Measurements from ENCODE around the gene CLSTN3.
A peak's percentile ranks its signal among the peaks of the same experiment; 100 is the strongest.
"Not testable (repeated sequence)": the region's sequence is repeated elsewhere in the genome, so short reads cannot be mapped to it uniquely, and the experiment has no call there.

Gene CLSTN3

DNA sequence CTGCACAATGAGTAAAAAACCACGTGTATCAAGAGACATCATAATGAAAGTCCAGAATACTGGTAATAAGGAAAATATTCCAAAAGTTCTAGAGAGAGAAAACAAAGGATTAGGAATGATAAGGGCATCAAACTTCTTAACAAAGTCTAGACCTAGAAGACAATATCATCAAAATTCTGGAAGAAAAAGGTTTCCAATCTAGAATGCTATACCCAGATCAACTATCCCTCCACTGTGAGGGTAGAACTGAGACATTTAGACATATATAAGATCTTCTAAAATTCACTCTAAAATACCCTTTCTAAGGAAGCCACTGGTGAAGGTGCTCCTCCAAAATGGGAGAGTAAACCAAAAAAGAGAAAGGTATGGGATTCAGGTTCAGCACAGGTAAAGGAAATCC, 24.1 kb upstream of the CLSTN3 start:
- DNase-seq: no peak

DNA sequence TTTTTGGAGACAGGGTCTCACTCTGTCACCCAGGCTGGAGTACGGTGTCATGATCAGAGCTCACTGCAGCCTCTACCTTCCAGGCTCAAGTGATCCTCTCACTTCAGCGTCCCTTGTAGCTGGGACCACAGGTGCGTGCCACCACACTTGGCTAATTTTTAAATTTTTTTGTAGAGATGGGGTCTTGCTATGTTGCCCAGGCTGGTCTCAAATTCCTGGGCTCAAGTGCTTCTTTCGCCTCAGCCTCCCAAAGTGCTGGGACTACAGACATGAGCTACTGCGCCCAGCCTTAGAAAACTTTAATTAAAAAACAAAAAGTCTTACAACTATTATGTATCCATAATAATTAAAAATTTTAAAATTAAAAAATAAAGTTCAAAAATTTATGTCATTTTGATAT, 23.0 kb upstream of the CLSTN3 start:
- DNase-seq: not testable (repeated sequence)

DNA sequence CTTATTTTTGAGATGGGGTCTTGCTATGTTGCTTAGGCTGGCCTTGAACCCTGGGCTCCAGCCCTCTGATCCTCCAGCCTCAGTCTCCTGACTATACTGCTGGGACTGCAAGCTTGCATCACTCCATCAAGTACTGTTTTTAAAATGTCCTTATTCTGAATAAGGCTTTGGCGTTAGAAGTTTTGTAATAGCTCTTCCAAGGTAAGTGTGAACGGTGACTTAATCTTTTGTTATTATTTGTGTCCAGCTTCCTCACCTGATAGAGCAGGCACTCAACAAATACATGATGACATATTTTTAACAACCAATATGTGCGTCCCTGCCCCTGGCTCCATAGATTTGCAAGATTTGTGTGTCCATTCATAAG, 22.6 kb upstream of the CLSTN3 start:
- DNase-seq: peak; percentile 21

DNA sequence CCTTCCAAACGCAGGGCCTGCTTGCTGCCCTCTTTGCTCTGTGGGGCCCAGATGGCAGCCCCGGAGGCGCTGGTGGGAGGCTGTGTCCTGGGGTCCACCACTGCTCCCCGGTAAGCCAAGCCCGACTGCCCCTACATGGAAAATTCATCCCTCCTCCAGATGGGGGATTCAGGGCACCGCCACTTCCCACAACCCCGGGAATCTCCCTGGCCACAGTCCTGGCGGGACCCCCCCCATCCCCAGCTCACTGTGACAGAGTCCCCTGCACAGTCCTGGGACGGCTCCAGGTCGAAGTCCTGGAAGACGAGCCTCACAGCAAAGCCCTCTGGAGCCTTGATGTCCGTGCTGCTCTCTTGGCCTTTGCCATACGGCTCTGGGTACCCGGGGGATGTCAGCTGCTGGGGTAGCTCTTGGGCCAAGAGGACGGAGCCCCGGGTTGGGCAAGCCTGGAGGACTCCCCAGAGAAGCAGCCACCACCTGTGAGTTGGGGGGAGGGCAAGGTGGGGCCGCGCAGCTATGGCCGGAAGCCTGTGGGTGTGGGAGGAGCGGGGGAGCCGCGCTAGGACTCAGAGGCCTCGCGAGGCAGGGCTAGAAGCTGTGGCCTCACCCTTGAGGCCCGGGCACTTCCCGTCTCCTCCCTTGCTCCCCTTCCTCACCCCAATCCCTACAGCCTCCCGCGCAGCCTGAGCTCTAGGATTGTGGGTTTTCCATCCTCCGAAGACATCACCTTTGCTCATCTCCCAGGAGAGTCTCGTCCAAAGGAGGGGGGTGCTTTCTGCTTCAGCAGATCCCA, 22.0 kb upstream of the CLSTN3 start:
- peak; percentile 90 for DNase-seq

DNA sequence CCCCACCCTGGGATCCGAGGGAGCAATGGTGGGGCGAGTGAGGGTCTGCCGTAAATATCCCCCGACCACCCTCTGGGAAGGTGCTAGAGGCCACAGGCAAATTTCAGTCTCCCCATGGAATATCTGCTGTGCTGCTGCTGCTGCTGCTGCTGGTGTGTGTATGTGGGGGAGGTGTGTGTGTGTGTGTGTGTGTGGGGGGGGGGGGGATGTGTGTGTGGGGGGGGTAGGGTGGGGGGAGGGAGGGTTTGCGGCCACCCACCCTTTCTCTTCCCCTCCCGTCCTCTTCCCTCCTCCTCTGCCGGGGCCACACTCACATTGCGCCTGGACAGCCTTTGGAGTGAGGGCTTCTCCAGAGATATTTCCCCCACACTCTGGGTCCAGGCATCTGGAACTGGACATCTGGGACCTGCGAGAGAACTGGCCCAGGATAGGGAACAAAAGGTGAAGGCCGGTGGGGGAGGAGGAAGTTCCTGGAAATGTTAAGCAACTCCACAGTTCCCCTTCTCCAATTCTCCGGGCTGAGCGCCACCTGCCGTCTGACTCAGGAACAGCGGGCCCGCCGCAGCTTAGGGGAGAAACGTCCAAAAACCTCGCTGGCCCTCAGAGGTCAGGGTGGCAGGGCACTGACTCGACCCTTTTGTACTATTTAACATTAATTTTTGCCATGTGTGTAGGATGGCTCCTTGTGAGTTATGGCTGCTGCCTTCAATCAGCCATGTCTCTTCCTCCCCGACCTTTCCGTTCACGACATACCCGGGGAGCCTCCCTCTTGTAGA, 21.2 kb upstream of the CLSTN3 start, which contains the start of gene C1RL:
C1RL (minus strand) TSS at position 419 of the 776 bp plus-strand sequence; CDS start at position 385, 34 bp downstream.
- peak; percentile 90 for DNase-seq

DNA sequence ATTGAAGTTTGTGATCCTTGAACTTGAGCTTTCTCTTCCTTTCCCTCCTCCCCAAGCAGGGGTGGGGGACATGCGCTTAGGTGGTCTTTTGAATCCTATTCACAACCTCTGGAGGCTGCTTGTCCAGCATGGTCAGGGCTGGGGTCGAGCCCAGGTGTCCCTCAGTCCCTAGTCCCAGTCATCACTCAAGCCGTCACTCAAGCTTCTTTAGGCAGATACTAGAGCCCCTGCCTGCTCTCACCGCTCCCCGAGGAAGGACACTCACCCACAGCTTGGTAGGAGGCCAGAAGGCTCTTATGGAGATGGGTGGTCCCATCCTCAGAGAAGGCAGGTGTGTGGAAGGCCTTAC, 20.6 kb upstream of the CLSTN3 start:
- no peak for DNase-seq

DNA sequence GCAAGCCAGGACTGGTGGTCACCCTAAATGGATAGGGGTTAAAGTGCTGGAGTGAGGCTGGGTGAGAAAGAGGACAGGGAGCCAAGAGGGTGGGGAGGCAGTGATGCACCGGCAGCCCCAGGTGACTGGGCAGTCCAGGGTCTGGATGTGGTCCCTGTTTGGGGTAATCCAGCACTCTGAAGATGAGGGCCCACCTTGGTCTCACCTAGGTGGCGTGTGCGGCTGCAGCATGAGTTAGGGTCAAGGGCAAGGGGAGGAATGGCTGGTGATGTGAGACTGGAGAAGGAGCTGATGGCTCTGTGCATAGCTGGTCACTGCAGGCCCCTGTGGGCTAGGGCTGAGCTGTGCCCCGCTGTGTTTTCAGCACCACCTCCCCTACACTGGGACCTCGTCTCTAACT, 19.5 kb upstream of the CLSTN3 start:
- no peak for DNase-seq

DNA sequence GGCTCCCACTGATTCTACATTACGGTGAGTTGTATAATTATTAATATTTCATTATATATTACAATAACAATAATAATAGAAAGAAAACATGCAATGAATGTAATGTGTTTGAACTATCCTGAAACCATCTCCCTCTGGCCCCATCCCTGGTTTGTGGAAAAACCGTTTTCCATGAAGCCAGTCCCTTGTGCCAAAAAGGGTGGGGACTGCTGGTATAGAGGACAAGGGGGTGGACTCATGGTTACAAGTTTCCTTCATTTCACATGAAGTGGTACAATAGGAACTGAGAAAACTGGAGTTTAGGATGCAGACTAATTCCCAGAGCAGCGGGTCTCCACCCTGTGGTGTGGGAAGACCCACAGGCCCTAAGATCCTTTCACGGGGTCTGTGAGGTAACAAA, 18.1 kb upstream of the CLSTN3 start:
- DNase-seq: no peak

DNA sequence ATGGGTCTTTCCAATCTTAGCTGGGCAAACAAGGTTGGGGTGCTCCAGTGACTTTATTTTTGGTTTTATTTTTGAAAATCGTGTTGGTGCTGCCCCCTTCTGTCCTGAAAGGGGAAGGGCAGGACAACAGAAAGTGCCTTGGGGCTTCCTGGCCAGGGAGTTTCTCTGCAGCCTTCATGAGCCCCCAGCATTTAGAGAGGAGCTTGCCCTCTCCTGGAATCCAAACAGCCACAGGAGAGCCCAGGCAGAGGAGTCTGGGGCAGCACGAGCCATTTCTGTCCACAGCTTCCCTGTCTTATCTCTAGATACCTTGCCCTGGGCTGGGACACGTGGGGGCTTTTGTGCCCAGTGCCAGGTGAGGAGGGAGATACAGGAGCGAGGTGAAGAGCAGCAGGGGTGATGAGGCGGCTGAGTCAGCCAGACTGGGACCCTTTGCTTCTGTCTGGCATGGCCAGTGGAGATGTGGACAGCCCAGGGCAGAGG, 16.7 kb upstream of the CLSTN3 start:
- DNase-seq: peak; percentile 64

DNA sequence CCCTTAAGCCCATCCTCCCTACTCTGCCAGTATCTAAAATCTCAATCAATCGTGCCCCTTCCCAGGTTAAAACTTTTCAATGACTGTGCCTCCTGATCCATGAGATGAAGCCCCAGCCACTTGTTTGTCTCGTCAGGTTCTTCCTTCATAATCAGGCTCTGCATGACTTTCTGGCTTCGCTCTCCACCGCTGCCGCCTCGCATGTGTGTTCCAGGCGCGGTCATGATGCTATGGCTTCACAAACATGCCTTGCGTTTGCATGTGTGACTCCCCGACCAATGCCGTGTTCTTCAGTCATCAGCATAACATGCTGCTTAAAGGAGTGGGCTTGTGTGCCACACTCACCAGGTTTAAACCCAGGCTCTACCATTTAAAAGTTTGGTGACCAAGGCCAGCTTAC, 16.2 kb upstream of the CLSTN3 start:
- no peak for DNase-seq

DNA sequence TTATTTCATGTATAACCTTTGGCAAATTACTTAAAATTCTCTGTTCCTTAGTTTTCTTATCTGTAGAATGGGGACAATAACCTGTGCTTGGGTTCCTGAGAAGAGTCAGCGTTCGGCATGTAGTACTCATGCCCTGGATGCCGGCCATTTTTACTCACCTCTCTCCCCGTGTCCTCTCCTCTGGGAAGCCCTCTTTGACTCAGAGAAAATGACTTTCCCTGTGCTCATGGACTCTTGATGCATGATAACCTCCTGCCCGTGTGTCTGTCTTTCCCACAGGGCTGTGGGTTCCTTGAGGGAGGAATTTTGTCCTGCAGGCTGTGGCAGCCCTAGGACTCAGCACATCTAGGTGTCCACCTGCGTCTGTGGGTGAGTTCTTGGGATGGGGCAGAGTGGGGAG, 15.3 kb upstream of the CLSTN3 start:
- DNase-seq: no peak

DNA sequence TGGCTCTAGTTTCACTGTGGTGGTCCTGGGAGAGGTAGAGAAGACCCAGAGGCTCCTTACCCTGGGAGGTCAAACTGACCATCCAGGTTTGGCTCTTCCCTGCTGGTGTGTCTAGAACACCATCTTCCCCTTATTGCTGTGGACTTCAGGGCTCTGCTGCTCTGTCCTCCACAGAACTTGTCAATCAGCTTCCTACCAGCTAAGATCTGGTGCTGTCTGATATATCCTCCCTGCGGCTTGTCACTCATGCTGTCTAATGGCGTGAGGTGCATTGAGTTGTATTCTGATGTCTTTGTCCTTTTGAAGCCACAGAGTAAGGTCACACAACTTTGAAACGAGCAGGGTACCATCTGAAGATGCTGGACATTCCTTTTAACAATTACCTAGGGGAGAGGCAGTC, 14.0 kb upstream of the CLSTN3 start:
- DNase-seq: no peak

DNA sequence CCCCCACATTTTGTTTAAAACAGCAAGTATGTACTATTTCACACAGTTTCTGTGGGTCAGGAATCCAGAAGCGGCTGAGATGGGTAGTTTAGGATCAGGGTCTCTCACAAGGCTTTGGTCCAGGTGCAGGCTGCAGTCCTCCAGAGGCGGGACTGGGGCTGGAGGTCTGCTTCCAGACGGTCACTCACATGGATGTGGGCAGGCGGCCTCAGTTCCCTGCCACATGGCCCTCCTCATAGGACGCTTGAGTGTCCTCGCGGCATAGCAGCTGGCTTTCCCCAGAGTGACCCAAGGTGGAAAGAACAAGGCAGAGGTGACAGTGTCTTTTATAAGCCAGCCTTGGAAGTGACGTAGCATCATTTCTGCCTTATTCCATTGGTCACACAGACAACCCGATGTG, 13.3 kb upstream of the CLSTN3 start:
- no peak for DNase-seq

DNA sequence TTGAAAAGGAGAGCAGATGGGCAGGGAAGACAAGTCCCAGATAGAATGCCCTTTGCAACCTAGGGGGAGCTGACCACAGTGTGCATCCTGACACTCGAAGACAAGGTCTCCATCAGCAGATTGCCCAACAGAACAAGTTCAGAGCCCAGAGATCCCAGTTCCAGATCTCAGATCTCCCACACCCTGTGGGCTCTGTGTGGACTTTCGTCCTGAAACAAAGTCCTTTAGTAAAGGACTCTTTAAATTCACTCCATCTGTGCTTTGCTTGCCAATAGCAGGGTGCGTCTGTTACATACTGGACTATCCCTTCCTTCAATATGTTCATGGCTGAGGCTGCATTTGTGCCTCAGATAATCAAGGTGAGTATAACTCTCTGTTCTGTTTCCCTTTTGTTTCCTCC, 12.5 kb upstream of the CLSTN3 start:
- DNase-seq: no peak

DNA sequence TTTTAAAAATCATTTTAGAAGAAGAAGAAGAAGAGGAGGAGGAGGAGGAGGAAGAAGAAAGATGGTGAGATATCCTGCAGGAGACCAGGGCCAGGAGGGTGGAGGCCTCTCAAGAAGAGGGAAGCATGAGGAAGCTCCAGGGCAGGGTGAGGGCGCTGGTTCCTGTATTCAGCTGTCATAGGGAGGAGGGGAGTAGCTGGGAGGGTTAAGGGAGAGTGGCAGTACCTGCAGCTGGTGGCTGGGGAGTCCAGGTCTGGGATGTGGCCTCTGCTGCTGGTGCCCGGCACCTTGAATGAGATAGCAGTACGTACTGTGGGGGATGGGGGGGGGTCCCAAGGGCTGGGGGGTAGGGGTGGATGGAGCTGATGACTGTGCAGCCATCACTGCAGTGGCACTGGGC, 11.3 kb upstream of the CLSTN3 start:
- DNase-seq: no peak

DNA sequence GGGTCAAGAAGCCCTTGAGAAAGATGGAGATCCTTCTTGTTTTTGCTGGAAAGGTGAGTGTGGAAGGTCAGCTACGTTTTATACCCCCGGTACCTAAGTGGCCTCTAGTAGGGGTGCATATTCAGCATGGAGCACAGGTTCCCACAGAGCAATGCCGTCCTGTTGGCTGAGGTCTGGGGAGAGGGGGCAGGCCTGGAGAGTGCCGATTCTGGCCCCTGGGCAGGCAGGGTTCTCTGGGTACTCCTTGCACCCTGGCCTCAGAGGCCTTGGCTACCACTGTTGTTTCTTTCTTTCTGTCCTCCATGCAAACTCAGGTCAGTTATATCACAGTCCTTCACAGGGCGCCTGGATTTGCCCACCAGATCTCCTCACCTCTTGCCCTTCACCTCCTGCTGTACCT, 10.0 kb upstream of the CLSTN3 start:
- DNase-seq: no peak

DNA sequence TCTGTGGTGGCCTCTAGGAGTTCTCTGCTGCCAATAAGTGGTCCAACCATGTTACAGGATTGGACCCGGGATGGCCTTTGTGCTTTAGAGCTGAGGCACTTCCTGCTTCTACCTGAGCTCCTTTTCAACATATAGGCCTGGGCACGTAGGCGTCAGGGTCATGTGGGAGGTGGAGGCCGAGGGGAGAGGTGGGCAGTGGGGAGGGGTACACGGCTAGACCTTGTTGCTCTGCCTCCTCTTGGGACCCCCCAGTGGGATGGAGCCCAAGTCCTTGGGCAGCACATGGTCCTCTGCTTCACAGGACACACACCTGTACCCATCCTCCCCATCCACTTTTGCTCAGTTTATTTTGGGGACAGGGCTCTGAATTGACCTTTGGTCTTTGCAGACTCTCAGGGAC, 8.8 kb upstream of the CLSTN3 start:
- DNase-seq: no peak

DNA sequence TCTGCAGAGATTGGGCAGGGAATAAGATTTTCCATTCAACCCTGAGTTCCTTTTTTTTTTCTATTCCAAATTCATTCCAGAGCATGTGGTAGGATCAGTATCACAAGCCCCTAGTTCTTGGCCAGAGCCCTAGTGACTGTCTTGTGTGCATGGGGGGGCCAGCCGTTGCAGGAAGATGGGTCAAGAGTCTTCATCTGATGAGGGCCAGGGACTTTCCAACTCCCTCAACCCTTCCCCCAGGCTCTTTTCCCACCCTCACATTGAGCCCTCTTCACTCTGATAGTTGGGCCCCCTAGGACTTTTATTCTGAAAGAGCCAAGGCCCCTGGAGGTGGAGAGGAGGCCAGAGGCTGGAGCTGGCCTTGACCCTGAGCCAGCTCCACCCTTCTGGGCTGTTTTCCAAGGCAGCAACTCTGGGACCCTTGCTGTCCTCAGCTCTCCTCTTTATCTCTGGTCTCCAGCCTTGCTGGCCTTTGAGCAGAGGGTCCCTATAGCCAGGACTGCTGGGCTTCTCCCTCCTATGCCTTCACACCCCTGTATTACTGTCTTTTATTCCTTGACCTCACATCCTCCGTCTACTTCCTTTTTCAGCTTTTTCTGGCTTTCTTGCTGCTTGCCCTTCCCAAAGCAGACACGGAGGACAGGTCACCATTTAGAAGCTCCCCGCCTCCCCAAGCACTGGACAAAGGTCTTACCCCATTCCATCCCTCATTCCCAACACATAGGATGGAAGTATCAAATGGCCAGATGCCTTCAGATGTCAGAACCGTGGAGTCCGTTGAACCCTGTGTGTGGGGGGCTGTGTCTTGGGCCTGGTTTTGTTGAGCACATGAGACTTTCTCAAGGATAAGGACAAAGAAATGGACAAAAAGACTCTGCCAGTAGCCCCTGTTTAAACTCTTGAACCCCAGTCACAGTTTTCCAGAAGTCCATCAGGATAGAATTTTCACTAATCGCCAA, 7.1 kb upstream of the CLSTN3 start:
- DNase-seq: no peak

DNA sequence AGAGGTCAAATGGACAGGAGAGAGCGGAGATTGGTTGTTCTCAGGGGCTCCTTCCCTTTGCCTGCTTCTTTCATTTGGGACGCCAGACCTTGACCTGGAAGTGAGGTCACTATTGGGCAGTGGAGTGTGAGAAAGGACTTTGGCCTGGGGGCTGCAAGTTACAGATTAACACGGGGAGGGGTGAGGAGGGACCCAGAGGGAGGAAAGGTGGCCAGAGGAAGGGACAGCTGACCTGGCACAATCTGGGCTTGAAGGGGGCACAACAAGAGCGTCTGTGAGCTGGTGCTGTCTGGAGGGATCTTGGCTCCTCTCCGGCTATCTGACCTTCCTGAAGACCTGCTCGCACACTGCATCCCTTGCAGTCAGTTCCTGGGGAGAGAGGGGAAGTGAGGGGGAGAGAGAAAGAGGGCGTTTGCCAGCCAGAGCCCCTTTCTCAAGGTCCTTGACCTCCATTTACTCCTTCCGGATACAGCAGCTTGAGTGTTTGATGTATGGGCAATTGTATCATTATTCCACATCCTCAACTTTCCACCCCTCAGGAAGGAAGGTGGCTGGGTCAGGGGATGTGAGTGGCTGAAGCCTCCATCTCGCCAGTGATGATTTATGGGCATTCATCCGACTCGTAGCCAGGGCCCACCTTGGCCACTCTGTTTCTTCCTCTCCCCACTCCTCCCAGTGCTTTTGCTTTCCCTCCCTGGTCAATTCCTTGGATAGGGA, 6.2 kb upstream of the CLSTN3 start:
- DNase-seq: no peak

DNA sequence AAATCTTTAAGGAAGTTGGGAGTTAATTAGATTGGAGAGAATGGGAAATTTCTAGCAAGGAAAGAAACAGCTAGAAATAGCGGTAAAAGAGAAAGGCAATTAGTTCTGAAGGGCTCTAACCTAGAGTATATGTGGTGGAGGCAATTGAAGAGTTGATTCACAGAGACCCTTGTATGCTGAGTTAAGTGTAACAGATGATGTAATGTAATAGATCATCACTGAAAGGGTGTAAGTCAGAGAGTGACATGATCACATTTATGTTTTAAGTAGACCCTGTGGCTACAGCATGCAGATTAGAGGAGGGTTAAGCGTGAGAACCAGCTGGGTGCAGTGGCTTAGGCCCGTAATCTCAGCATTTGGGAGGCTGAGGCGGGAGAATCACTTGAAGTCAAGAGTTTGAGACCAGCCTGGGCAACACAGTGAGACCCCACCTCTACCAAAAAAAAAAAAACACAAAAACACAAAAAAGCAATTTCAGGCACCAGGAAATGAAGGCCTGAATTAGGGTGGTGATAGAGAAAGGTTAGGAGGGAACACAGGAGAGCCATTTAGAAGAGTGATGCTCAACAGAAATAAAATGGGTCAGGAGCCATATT, 4.4 kb upstream of the CLSTN3 start:
- no peak for DNase-seq

DNA sequence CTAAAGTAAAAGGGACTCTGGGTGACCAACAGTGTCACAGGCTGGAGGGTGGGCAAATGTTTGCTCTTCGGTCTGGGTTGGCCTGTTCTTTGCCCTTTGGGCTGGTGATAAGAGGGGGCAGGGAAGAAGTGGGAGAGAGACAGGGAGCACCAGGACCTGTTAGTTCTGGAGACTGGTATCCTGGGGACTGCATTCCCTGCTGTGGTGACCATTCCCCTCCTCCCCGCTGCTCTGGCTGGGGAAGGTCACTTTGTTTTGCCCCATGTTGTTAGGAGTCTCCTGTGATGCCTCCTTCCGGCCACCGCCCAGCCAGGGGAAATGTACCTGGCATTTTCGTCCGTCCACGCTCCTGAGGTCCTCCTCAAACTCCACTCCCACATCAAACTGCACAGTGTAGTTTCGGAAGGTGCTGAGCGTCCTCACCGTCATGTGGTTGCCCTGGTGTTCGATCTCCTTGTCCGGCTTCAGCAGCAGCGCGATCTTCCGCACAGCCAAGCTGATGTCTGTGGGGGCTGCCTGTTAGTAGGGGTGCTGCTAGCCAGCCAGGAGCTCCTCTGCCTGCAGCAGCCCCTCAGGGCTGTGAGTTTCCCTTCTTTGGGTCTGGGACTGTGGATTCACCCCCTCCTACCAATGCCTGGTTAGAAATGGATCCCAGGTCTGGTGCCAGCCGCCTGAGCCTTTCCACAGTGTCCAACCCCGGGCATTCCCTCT, 2.1 kb upstream of the CLSTN3 start:
- no peak for DNase-seq

All from activated CD4-positive, alpha-beta T cell treated with anti-CD3 and anti-CD28 coated beads, Interleukin-2, Interleukin-6, amounts not matched to agents 100 ng/mL and 50 ng/mL, durations not matched to agents 16 hours and 8 hours (primary cell).